ENCODE data around the gene MEGF6. TPM values are rescaled to one million over a fixed set of nuclear protein-coding genes. Genes with fewer than 3 reads are reported as not detected.

MEGF6 gene
- total and polyA plus RNA-seq, 4 donors = 17.7 to 54.2 (median 48.2) TPM

DNA sequence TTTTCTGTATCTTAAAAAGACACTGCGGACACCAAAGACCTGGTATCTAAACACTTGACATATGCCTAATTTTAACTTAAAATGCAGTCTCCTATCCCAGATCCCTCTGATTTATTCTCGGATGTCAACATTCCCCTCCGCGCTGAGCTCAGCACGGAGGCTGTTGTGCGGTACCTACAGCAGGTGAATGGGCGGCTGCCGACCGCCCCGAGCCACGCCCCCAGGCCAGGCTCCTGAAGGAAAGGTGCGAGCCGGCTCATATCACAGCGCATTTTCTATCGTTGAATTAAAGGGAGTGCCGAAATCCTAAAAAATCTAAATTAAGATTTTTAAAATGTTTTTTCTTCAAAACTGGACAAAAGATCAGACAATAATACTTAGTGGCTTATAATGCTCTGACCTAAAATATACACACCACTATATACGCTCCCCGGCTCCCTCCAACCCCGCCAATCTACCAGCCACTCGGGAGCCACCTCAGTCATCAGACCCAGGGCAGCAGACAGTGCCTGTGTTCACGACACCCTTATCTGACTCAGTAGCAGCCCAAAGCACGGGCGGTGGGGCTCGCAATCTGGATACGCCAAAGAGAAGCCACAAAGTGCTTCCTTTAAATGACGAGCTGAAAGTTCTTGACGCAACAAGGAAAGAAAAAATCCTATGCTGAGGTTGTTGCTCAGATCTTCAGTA lies 34.5 kb upstream of the MEGF6 start:
- DNase-seq (no peak), ATAC-seq (ENCODE audit: insufficient read depth, low FRiP score) (no peak)
- TF ChIP-seq CTCF (IDR thresholded peaks at IDR 0.05; ENCODE audit: control extremely low read depth, extremely low read depth) = no peak
- no peak overlapping the region for H3K4me3 ChIP-seq
- peaks cover 0 to 2% (median 0%) of the 10 kb centered on the region in 4 donors for H3K9me3 ChIP-seq (ENCODE audit: control insufficient read depth in 4 of 4, insufficient read depth in 3 of 4, low read length in 3 of 4)
- 90 to 96% methylated on average over 27 of the region's 27 CpGs for WGBS, 2 donors
- no peak overlapping the region for H3K27ac ChIP-seq (ENCODE audit: low read depth in 1 of 2, low read length in 1 of 2)
- H3K36me3 ChIP-seq (ENCODE audit: control insufficient read depth in 4 of 4, insufficient read depth in 4 of 4, low read length in 4 of 4) = peaks cover 4 to 27% (median 9%) of the 10 kb centered on the region in 4 donors
- peaks cover 0 to 8% (median 6%) of the 10 kb centered on the region in 5 donors for H3K4me1 ChIP-seq (ENCODE audit: control insufficient read depth in 5 of 5, insufficient read depth in 5 of 5, low read length in 5 of 5)
- peaks cover 0 to 8% (median 5%) of the 10 kb centered on the region in 3 donors for H3K27me3 ChIP-seq (ENCODE audit: control insufficient read depth in 3 of 3, insufficient read depth in 3 of 3, low read length in 2 of 3)
- no peak overlapping the region for H3K9ac ChIP-seq (ENCODE audit: insufficient read depth in 1 of 2, low read length in 2 of 2)

- Histone ChIP-seq H3K9me3 (ENCODE audit: control insufficient read depth in 4 of 4, insufficient read depth in 3 of 4, low read length in 3 of 4) (no peaks in the 10 kb centered on the region), H3K36me3 (ENCODE audit: control insufficient read depth in 4 of 4, insufficient read depth in 4 of 4, low read length in 4 of 4) (peaks cover 4 to 27% (median 9%) of the 10 kb centered on the region in 4 donors), H3K27ac (ENCODE audit: low read depth in 1 of 2, low read length in 1 of 2) (no peak overlapping the region), H3K4me1 (ENCODE audit: control insufficient read depth in 5 of 5, insufficient read depth in 5 of 5, low read length in 5 of 5) (peaks cover 0 to 8% (median 3%) of the 10 kb centered on the region in 5 donors), H3K27me3 (ENCODE audit: control insufficient read depth in 3 of 3, insufficient read depth in 3 of 3, low read length in 2 of 3) (peaks cover 0 to 2% (median under 1%) of the 10 kb centered on the region in 3 donors), H3K4me3 (no peak overlapping the region), H3K9ac (ENCODE audit: insufficient read depth in 1 of 2, low read length in 2 of 2) (no peak overlapping the region)
- no peak for DNase-seq
- 97% methylated on average over 41 to 43 of the region's 43 CpGs for WGBS, 2 donors
- TF ChIP-seq CTCF (IDR thresholded peaks at IDR 0.05; ENCODE audit: control extremely low read depth, extremely low read depth) = no peak
- ATAC-seq (ENCODE audit: insufficient read depth, low FRiP score) = no peak
Observed at GRCh38 chr1:3645247-3645646, 33.9 kb upstream of the MEGF6 start.

DNA sequence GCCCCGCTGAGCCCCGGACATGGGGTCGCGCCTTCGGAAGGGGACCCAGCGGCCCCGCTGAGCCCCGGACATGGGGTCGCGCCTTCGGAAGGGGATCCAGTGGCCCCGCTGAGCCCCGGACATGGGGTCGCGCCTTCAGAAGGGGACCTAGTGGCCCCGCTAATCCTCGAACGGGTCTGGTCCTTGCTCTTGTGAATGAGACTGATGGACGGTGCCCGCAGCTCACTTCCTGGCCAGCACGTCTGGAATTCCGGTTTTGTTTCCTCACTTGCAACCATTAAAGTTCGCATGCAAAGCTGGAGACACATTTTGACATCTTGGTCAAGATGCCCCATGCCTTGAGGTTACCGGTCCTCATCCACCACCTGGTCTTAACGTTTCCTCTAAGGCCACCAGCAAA lies 33.0 kb upstream of the MEGF6 start:
- peaks cover 4 to 36% (median 9%) of the 10 kb centered on the region in 4 donors for H3K36me3 ChIP-seq (ENCODE audit: control insufficient read depth in 4 of 4, insufficient read depth in 4 of 4, low read length in 4 of 4)

More for the DNA sequence above, 33.0 kb upstream of the MEGF6 start:
- WGBS, 2 donors = 92 to 93% methylated on average over 17 to 23 of the region's 25 CpGs
- no peak for DNase-seq
- no peak overlapping the region for H3K4me3 ChIP-seq
- no peaks in the 10 kb centered on the region for H3K27me3 ChIP-seq (ENCODE audit: control insufficient read depth in 3 of 3, insufficient read depth in 3 of 3, low read length in 2 of 3)
- H3K9me3 ChIP-seq (ENCODE audit: control insufficient read depth in 4 of 4, insufficient read depth in 3 of 4, low read length in 3 of 4) = no peaks in the 10 kb centered on the region
- peaks cover 0 to 5% (median 3%) of the 10 kb centered on the region in 5 donors for H3K4me1 ChIP-seq (ENCODE audit: control insufficient read depth in 5 of 5, insufficient read depth in 5 of 5, low read length in 5 of 5)
- H3K27ac ChIP-seq (ENCODE audit: low read depth in 1 of 2, low read length in 1 of 2) = no peak overlapping the region
- ATAC-seq (ENCODE audit: insufficient read depth, low FRiP score) = no peak
- no peak for TF ChIP-seq CTCF (IDR thresholded peaks at IDR 0.05; ENCODE audit: control extremely low read depth, extremely low read depth)
- H3K9ac ChIP-seq (ENCODE audit: insufficient read depth in 1 of 2, low read length in 2 of 2) = no peak overlapping the region
